GM21528 (cell line): ENCODE results near the gene HIVEP3.

Experiments
- ATAC-seq: cut with Tn5 transposase; IDR thresholded peaks from one replicate; pipeline ENCODE4 v1.9.1; 2021; ENCODE audit warnings: mild to moderate bottlenecking, moderate library complexity; ENCODE audit not compliant: unreplicated experiment, low FRiP score

HIVEP3 gene

DNA sequence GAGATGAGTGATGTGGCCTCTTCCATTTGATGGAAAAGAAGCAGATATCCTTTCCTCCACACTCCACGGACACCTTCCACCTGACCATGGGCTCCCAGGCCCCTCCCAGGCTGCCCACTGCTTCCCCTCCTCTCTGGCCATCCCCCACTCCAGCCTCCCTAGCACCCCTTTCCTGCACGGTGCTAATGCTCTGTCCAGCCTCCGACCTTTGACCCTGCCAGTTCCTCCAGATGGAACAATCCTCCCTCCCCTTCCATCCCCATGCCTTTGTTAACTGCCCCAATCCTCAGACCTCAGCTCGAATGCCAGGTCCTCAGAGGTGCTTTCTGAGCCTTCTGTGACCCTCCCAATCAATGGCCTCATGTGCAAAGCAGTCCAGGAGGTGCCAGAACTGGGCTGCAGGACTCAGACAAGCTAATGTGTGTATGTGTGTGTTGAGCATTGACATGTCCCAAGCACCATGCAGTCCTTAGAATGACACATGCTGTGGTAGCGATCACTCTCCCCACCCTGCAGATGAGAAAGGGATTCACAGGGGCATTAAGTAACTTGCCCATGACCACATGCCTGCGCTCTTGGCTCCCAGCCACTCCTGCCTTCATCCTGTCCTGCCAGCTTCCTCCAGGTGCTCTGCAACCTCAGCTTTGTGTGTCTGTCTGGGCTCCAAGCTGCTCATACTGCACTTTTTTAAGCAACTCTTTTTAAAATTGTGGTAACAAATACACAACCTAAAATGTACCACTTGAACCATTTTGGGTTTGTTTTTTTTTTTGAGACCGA, 370.8 kb downstream of the HIVEP3 start:
- ATAC-seq: no peak

DNA sequence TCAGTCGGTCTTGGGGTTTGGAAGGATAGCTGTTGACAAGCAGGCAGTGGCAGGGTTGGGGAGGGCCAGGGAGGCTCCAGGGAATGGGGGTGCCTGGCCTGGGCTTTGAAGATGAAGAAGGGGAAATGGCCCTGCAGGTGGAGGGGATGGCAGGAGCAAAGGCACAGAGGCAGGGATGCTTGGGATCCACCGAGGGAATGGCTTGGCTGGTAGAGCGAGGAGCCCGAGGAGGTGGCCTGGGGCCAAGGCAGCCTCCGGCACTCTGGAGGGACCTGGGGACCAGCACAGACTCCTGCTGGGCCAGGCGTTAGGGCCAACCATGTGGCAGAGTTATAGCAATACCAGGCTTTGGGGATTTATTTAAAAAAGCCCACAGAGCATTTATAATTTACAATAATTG, 371.4 kb downstream of the HIVEP3 start:
- ATAC-seq: no peak

DNA sequence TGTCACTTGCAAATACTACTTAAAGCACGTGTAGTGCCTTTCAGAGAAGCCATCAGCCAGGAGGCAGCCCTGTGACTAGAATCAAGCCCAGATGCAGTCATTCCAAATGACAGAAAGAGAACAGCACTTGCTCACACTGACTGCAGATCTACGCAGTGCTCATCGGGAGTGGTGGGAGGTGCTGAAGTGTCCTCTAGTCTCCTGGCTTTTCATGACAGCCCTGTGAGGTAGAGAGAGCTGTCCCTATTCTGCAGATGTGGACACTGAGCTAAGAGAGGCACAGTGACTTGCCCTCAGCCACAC, 371.9 kb downstream of the HIVEP3 start:
- ATAC-seq: no peak

DNA sequence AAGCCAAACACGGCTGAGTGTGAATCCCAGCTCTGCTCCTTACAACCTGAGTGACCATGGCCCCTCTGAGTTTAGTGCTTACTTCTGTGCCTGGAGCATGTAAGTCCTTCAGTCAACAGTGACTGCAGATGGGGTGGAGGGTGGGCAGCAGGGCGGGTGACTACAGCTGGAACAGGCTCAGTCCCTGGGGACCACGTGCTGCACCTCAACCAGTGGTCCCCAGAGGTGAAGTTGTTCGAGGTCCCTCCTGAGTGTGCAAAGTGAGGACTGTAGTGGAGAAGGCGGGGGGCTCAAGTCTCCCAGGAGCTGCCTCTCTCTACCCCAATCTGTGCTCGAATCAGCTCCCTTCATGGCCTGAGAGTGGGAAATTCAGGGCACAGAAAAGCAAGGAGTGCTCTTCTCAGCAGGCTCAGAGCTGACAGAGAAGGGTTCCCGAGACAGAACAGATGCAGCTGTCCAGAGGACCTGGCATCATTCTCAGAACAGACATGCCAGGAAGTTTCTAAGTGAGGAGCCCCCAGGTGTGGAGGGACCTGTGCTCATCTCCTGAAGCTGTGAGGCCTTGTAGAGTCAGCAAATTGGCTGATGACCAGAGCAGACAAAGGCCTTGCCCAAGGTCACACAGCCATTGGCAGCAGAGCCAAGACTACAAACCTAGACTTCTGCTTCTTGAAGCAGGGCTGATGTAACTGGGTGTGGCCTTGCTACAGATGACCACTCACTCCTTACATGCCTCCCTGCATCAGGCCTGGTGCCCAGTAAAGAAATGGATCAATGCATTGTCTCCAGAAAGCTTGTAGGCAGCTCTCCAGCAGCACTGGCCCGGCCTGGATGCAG, 372.5 kb downstream of the HIVEP3 start:
- ATAC-seq: no peak

DNA sequence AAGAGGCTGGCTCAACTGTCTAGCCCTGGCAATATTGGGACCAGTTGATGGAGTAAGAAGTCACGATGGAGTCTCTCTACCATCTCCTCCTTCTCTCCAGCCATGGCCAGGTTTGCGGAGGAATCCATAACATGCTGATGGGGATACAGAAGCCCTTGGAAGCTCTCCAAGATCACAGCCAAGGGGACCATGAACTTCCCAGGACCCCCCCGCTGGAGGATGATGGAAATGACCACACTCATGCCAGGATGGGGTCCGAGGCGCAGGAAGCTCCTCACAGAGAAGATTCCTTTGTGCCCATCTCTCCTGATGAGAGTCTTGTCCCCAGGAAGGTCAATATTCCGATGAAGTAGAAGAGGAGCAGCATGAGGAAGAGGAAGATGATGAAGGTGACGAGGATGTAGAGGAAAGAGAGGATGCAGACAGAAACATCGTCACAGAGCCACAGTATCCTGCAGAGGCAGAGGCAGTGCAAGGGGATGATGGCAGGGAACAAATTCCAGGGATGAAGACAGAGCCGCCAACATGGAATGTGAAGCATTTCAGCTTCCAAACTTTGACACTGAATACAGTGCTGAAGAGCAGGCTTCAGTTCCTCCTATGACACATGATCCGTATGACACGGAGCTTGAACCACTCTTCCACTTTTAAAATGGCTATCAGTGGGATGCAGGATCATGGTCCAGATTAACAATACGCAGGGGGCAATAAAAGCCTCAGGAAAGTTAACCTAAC, 376.4 kb downstream of the HIVEP3 start:
- no peak for ATAC-seq

DNA sequence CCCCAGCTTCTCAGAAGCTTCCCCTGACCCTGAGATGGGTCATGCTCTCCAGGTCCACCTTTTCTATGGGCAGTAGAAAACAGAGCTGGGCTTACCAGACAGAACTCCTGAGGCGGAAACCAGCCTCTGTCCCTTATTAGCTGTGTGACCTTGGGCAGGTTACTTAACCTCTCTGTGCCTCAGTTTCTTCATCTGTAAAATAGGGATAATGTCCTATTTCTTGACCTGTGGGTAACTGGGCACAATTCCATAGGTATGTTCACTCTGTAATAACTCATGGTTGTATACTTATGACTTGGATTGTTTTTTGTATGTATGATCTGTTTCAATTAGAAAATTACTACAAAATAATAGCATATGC, 377.1 kb downstream of the HIVEP3 start:
- ATAC-seq: no peak

DNA sequence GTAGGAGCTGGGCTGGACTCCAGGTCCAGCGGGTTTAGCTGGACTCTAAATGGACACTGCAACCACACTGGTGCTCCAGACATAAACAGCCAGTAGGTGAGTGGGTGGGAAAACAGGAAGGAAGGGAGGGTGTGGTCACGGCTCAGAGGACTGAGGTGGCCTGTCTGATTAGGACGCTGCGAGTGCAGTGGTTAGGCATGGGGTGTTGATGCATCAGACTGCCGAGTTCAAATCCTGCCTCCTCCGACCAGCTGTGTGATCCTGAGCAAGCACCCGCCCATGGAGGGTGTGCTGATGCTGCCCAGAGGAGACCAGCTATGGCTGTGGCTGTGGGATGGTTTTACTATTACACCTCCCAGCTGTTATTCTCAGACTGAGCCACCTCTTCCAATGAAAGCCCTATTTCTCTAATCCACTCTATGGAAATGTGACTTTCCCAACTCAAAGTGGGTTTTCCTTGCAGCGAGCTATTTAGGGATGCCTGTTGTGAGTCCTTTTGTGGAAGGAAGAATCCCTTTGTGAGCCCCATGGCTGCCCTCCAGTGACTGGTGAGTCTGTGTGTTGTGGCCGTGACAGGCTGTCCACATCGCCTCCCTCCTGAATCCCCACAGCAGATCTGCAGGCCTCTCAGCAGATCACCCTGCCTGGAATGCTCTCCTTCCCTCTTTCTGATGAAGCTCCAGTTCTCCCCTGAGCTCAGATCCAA, 377.7 kb downstream of the HIVEP3 start:
- ATAC-seq: no peak

DNA sequence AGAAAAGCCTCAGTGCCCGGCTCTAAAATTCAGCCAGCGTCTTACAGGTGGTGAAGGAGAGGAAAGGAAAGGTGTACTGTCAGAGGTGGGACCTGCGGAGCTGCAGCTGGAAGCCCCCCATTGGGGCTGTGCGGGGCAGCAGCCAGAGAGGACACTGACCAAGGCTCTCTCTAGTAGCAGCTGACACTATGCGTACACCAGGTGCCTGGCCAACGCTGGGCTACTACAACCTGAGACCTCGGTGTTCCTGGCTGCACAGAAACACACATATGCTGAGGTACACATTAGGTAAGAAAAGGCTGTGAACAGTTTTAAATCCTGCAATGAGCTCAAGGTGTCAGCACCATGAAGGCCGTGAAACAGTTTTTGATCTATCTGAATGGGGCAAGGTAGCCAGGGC, 378.7 kb downstream of the HIVEP3 start:
- no peak for ATAC-seq

DNA sequence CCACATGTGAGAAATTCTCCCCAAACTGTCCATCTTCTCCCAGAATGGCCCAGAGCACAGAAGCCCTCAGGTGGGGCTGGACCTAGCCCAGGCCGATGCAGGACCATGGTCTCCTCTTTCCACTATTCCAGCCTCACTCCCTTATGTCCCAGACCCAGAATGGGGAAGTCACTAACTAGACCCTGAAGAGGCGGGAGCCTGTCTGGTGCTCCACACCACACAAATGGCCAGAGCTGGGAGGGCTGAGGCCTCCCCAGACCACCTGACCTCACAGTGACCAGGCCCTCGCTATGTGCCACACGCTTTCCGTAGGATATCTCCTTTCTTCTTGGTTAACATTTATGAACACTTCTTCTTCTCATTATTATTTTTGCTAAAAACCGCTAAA, 379.3 kb downstream of the HIVEP3 start:
- no peak for ATAC-seq

DNA sequence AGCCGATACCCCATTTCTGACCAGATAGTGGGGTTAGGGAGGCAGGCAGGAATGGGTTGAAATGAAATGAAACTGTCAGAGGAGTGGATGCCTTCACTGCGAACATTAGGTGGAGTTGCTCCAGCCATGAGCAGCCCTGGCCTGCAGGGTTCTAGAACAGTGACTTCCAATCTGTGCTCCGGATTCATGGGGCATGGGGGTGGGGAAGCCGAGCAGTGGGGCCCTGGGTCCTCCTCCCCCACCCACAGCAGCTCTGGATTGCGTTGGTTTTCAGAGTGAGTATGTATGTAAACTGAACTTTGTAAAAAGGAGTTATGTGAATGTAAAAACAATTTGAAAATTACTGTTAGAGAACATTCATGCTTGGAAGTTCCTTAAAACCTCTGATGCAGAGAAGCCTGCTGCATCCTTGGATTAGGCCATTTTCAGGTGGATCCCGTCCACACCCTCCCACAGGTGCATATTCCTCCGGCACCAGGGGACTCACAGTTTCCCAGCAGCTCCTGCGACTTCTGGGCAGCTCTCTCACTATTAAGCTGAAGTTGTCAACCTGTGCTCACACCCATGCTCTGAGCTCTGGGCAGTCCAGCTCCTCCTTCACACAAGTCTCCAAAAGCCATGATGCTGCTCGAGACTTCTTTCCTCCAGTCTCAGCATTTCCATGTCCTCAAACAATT, 379.8 kb downstream of the HIVEP3 start:
- ATAC-seq: no peak

DNA sequence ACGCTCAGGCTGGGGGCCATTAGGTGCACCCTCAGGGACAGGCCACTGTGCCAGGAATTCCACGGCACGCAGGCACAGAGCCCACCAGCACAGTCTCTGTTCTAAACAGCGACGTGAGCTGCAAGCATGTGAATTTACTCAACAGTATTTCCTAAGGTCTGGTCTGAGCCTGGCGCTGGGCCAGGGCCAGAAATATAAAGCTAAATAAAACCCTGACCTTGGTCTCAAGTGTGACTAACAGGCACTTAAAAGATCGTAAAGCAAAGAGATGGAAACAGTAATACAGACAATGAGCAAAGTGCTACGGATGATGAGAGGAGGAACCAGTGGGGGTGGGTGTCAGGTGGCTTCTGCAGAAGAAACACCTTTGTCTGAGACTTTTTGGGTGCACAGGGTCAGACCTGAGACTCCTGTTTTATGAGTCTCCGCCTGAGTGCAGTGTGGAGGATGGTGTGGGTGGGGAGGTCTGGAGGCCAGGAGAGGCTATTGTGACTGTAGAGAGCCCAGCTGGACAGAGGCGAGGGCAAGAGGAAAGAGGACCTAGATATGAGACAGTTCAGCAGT, 380.9 kb downstream of the HIVEP3 start:
- ATAC-seq: no peak

DNA sequence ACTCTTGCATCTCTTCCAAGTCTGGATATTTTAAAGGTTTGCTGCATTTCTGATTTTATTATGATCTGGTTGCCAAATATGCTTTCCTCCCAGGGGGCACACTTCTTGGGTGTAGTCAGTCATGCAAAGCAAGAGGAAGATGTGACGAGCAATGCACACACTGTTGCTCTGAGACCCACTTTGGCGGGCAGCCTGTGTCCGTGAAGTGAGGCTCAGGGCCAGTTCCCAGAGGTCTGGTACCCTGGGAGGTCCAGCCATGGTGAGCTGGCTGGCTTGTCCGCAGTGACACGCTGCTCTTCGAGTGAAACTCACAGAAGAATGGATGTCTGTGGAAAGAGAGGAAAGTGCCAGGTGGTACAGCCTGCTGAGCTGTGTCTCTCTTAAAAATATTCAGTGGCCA, 381.5 kb downstream of the HIVEP3 start:
- ATAC-seq: no peak

DNA sequence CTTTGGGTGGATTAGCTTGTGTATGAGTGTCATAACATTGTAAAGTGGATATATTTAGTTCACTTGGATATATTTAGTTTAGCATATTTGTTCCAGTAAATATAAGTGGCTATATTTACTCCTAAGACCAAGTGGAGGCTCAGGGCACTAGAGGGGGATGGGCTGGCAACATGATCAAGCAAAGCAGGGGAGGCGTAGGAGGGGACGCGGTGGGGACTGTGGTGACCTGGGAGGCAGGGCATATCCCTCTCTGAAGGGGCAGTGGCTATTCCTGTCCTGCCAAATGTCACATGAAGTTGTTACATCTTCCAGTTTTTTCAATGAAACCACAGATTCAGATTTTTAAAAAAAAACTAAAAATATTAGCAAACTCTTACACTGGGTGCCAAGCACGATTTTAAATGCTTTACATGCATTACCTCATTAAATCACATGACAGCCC, 382.3 kb downstream of the HIVEP3 start:
- ATAC-seq: no peak

DNA sequence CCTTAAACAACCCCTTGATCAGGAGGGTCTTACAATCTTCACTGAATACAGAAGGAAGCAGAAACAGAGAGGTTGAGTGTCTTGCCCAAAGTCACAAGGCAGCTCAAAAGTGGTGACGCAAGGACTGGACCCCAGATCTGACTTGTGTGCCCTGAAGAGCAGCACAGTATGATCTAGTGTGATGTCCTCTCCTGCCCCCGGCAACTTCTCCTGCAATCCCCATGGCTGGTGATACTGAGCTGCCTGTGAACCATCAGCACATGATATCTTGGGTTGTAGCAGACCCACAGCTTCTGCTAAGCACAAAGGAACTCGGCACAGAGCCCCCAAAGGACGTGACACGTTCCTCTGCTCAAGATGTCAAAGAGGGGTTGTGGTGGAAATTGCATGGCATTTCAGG, 383.0 kb downstream of the HIVEP3 start:
- no peak for ATAC-seq

DNA sequence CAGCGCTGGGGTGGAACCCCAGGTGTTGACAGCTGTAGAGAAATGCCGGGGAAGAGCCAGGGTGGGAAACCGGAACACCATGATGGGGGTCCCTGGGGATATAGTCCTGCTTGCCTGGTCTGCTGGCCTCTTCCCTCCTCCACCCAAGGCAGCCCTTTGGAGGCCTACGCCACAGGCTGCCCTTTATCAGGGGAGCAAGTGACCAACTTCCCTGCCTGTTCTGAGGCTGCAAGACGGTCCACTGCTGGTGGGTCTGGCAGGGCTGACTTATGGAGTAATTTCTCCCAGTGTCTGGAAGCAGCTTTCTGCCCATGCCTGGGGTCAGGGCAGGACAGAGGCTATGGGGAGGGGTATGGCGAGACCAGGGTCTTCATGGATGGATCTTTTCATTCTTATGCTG, 383.4 kb downstream of the HIVEP3 start:
- no peak for ATAC-seq

DNA sequence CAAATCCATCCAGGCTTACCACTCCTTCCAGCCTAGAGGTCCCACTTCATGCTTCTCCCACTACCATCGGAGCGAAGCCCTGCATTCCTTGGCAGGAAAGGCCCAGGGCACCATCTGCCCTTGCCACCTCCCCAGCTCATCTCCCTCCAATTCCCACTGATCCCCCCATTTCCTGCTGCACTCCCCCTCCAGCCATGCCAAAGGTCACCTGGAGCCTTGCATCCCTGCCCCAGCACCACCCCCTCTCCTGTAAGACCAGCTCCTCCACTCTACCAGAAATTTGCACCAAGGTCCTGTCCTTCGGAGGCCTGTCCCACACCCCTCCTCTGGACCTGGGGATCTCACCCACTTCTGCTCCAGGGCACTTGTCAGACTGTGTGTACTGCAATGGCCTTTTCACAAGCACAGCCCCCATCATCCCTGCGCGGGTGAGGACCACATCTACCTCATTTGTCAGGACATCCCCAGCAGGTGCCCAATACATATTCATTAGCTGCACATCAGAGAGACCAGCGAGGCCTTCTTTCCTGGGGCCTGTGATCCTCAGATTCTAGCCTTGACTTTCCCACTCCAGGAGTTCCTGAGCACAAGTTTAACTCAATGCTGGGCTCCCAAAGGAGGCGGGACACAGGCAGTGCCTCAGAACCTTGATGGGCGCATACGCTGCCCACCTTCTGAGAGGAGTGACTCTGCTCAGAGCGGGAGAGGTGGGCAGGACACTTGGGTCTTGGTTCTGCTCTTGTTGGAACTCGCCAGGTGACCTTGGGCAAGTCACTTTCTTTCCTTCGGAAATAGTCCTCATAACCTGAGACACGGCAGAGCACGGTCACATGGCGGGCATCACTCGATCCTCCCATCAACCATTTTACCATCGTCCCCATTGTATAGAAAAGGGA, 384.3 kb downstream of the HIVEP3 start:
- no peak for ATAC-seq

DNA sequence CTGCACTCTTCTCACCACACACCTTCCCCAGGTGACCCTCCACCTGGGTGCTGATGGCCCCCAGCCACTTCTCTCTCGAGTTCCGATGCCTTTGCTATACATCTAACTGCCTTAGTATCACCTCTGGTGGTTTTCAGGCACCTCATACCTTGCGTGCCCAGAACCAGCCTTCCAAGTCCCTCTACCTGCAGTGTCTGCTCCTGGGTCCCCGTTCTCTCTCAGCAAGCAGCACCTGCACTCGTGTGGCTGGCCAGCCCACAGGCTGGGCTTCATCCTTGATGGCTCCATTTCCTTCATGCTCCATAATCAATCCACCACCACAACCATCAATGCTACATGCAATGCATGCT, 385.0 kb downstream of the HIVEP3 start:
- no peak for ATAC-seq

DNA sequence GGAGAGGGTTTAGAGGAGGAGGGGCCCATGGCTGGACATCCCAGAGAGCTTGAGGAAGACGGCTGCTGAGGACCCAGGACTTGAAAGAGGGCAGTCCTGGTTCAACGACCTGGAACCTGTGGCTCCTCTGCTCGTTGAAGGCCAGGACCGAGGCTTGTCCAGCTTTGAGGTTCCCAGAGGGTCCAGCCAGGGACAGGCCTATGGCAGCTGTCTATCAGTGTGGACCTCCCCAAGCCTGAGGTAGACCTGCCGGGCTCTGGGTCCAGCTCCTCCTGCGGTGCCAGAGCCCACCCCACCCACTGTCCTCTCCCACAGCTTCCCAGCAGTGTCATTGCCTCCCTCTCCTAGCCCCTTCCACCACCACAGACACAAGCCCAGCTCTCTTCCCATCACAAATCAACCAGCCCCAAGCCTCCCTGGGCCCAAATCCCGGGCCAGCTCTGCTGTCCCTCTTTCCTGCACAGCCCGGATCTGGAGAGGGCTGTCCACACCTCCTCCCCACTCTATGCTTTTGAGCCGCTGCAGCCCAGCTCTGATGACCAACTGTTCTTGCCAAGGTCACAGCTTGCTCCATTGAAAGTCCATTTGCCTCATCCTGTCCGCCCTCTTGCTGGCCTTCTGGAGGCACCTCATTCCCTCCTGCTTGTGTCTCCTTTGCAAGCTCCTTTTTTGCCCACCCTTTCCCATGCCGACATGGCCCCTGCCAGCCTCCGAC, 385.5 kb downstream of the HIVEP3 start:
- ATAC-seq: no peak
